ENCODE data around the gene CCL24.
A peak's percentile ranks its signal among the peaks of the same experiment; 100 is the strongest.
"Not testable (repeated sequence)": the region's sequence is repeated elsewhere in the genome, so short reads cannot be mapped to it uniquely, and the experiment has no call there.

Gene CCL24

GRCh38 chr7:75813781-75814236, at the start of gene CCL24:
Gene CCL24 (minus strand): TSS chr7:75813806. CDS start chr7:75813715, 91 bp downstream.
- DNase-seq, result no peak

- DNase-seq, result no peak
Observed at GRCh38 chr7:75861636-75862035, 48.0 kb upstream of the CCL24 start.

GRCh38 chr7:75858410-75858809, 44.8 kb upstream of the CCL24 start:
- no peak for DNase-seq

GRCh38 chr7:75856536-75856935, 42.9 kb upstream of the CCL24 start:
- no peak for DNase-seq

GRCh38 chr7:75854813-75855345, 41.3 kb upstream of the CCL24 start:
- not testable (repeated sequence) for DNase-seq

GRCh38 chr7:75854233-75854632, 40.6 kb upstream of the CCL24 start:
- no peak for DNase-seq

- no peak for DNase-seq
Observed at GRCh38 chr7:75850235-75850634, 36.6 kb upstream of the CCL24 start.

GRCh38 chr7:75849573-75849972, 36.0 kb upstream of the CCL24 start:
- no peak for DNase-seq

- DNase-seq, result no peak
Observed at GRCh38 chr7:75847707-75848106, 34.1 kb upstream of the CCL24 start.

GRCh38 chr7:75845132-75845531, 31.5 kb upstream of the CCL24 start:
- DNase-seq, result not testable (repeated sequence)

GRCh38 chr7:75844158-75844557, 30.6 kb upstream of the CCL24 start:
- DNase-seq, result no peak

GRCh38 chr7:75843613-75844116, 30.1 kb upstream of the CCL24 start:
- DNase-seq, result no peak

GRCh38 chr7:75842836-75843446, 29.3 kb upstream of the CCL24 start:
- DNase-seq, result no peak

- no peak for DNase-seq
Observed at GRCh38 chr7:75840029-75840428, 26.4 kb upstream of the CCL24 start.

- DNase-seq, result not testable (repeated sequence)
Observed at GRCh38 chr7:75838281-75838930, 24.8 kb upstream of the CCL24 start.

- DNase-seq, result no peak
Observed at GRCh38 chr7:75836798-75837197, 23.2 kb upstream of the CCL24 start.

- DNase-seq, result peak; percentile 36
Observed at GRCh38 chr7:75835688-75836285, 22.2 kb upstream of the CCL24 start.

- not testable (repeated sequence) for DNase-seq
Observed at GRCh38 chr7:75833662-75834061, 20.1 kb upstream of the CCL24 start.

GRCh38 chr7:75830978-75831377, 17.4 kb upstream of the CCL24 start:
- no peak for DNase-seq

- peak; percentile 11 for DNase-seq
Observed at GRCh38 chr7:75829656-75830055, 16.1 kb upstream of the CCL24 start.

GRCh38 chr7:75823198-75823910, 9.7 kb upstream of the CCL24 start:
- no peak for DNase-seq

GRCh38 chr7:75820688-75821087, 7.1 kb upstream of the CCL24 start:
- no peak for DNase-seq

- DNase-seq, result no peak
Observed at GRCh38 chr7:75819711-75820110, 6.1 kb upstream of the CCL24 start.

Data from NCI-H146 (cell line).